GM18507 (cell line): Measurements from ENCODE around the gene RIN1.
"Not testable (repeated sequence)": the region's sequence is repeated elsewhere in the genome, so short reads cannot be mapped to it uniquely, and the experiment has no call there.

Experiments
- DNase-seq: peaks from one replicate; pipeline ENCODE4 v3.0.0; 2011; ENCODE audit warnings: low read depth; ENCODE audit not compliant: insufficient read length; ENCODE audit errors: extremely low spot score
- FAIRE-seq: peaks from 2 replicates; lab custom pipeline; 2011; peaks lifted over from hg19 to GRCh38; lab: Jason Lieb, UNC

RIN1 gene

DNA sequence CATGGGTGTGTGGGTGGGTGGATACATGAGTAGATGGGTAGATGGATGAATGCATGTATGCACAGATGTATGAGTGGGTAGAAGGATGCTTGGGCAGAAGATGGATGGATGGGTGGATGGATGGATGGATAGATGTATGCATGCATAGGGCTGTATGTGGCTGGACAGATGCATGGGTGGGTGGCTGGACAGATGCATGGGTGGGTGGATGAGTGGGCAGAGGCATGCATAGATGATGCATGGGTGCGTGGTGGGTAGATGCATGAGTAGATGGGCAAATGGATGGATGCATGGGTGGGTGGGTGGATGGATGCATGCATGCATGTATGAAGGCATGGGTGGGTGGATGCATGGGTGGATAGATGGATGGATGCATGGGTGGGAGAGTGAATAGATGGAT lies 12.6 kb downstream of the RIN1 start:
- FAIRE-seq (no peak), DNase-seq (no peak)

- DNase-seq (no peak), FAIRE-seq (no peak)
Observed at GRCh38 chr11:66322732-66323427, 13.4 kb downstream of the RIN1 start.

DNA sequence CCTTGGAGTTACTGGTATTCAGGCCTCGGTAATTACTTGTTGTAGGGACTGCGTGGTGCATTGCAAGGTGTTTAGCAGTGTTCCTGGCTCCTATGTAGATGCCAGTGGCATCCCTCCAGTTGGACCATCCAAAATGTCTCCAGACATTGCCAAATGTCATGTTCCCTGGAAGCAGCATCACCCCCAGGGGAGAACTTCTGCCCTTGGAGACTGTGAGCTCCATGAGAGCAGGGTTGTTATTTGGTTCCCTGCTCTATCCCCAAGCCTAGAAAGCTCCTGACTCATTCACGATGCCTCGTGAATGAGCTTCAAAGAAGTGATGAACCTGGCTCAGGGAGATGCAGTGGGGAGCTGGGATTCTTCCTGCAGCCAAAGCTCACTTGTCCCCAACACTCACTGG lies 14.6 kb downstream of the RIN1 start:
- DNase-seq: no peak
- no peak for FAIRE-seq

DNA sequence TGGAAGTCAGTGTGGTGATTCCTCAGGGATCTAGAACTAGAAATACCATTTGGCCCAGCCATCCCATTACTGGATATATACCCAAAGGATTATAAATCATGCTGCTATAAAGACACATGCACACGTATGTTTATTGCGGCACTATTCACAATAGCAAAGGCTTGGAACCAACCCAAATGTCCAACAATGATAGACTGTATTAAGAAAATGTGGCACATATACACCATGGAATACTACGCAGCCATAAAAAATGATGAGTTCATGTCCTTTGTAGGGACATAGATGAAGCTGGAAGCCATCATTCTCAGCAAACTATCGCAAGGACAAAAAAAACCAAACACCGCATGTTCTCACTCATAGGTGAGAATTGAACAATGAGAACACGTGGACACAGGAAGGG lies 15.5 kb downstream of the RIN1 start:
- DNase-seq, FAIRE-seq: not testable (repeated sequence)

- FAIRE-seq: not testable (repeated sequence)
Observed at GRCh38 chr11:66320289-66320688, 15.9 kb downstream of the RIN1 start.

DNA sequence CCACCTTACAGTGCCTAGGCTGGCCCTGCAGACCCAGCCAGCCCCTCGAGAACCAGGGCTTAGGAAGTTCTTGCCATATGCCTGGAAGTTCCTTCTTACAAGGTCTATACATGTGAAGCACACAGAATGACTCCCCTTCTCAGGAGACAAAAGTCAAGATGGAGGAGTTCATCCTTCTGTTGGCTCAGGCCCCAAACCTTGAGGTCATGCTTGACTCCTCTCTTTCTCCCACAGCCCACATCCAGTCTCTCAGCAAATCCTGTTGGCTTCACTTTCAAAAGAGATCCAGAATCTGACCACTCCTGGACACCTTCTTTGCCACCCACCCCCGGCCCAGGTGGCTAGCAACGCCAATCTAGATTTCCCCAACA lies 17.6 kb downstream of the RIN1 start:
- DNase-seq (no peak), FAIRE-seq (no peak)

More at GRCh38 chr11:66320289-66320688, 15.9 kb downstream of the RIN1 start:
- DNase-seq: not testable (repeated sequence)

- FAIRE-seq (no peak), DNase-seq (no peak)
Observed at GRCh38 chr11:66317723-66318599, 18.3 kb downstream of the RIN1 start.

DNA sequence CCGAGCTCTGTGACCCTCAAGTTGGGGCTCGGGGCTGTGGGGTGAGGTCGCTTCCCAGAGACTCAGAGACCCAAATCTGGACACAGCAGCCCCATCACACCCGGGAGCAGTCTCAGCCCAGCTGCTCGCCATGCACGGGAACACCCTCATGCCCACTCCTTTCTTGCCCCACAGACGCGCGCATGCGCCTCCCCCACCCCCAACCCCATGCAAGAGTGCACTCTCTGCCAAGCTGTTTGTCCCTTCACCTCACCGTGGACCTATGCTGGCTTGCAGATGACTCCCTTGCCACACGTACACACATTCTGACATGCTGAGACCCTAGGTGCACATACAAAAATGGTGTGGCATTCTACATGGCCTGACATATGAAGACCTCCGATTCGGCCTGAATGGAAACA lies 18.9 kb downstream of the RIN1 start:
- FAIRE-seq (no peak), DNase-seq (no peak)

DNA sequence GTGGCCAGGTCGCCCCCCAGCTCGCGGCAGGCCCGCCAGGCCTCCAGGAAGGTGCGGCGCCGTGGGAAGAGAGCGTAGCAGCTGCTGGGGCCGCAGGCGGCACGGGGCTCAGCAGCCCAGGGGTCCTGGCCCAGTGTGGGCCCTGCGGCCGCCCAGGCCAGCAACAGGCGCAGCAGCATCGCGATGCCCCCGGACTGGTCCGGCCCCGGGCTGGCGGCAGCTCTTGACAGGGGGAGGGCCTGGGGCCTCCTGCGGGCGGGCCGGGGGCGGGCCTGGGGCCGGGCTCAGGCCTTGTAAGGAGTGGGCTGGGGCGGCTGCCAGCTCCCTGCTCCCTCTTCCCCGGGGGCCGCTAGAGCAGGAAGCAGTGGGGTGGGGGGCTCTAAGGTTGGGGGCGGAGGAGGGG lies 19.4 kb downstream of the RIN1 start, which contains the start of gene CD248:
TSS of gene CD248 (minus strand) at position 196 of the 403 bp plus-strand sequence. CDS start at position 179, 17 bp downstream.
- FAIRE-seq: no peak

DNA sequence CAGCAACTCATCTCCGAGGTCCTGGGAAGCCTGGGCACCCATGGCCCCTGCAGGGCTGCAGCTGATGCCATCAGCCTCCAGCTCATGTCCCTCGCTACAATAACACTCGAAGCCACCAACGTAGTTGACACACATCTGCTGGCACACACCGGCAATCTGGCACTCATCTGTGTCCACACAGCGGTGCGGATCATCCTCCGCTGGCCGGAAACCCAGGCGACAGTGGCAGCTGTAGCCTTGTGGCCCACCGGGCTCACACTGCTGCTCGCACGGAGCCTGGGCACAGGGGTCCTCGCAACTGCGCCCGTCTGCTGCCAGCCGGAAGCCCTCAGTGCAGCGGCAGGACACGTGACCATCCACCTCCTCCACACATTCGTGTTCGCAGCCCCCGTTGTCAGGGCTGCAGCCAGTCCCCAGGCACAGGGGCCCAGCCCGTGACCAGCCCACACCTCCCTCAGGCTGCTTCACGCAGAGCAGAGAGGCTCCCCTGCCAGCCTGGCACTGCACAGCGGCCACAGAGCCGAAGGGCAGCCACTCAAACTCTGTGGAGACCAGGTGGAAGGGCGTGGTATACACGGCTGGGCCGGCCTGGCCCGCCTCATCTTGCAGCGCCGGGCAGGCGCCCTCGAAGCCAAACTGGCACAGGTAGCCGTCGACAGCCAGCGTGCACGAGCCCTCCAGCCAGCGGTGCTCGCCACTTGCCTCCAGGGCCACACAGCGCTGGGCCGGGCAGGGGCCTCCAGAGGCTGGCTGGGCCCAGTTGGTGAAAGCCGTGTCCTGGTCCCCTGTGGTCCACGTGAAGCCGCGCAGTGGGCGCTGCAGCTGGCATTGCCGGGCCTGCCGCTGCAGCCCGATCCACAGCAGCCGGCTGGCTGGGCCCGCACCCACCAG lies 20.1 kb downstream of the RIN1 start:
- DNase-seq: no peak
- FAIRE-seq: no peak

More for the DNA sequence above, 19.4 kb downstream of the RIN1 start, which contains the start of gene CD248:
- DNase-seq: no peak

DNA sequence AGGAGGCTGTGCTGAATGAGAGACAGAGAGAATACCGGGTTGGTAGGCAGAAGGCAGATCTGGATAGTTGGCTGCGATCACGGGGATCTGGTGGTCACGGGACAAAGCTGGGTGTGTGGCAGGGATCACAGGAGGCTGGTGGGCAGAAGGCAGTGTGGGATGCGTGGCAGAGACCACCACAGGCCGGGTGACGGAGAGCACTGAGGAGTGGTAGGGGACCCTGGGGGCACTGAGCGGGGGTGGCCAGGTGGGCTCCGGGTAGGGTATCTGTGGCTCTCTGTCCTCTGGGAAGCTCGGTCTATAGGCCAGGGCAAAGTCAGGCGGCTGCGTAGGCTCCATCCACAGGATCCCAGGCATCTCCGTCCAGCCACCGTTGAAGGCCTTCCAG lies 20.7 kb downstream of the RIN1 start:
- no peak for FAIRE-seq
- no peak for DNase-seq

GRCh38 chr11:66314561-66315497 lies 21.4 kb downstream of the RIN1 start:
- FAIRE-seq: no peak
- DNase-seq: no peak

DNA sequence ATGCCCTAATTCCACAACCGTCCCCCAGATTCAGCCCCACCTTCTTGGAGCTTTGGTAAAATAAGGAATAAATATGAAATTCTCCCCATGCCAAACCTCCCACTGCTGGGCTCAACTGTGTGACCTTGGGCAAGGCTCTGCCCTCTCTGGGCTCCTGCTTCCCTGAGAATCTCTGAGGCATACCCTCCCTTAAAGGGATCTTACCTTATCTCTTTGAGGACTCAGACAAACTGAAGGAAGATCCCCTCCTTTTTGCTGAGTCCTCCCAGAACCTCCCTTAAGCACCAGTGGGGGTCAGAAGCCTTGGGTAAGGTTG lies 22.1 kb downstream of the RIN1 start:
- no peak for FAIRE-seq
- DNase-seq: no peak

DNA sequence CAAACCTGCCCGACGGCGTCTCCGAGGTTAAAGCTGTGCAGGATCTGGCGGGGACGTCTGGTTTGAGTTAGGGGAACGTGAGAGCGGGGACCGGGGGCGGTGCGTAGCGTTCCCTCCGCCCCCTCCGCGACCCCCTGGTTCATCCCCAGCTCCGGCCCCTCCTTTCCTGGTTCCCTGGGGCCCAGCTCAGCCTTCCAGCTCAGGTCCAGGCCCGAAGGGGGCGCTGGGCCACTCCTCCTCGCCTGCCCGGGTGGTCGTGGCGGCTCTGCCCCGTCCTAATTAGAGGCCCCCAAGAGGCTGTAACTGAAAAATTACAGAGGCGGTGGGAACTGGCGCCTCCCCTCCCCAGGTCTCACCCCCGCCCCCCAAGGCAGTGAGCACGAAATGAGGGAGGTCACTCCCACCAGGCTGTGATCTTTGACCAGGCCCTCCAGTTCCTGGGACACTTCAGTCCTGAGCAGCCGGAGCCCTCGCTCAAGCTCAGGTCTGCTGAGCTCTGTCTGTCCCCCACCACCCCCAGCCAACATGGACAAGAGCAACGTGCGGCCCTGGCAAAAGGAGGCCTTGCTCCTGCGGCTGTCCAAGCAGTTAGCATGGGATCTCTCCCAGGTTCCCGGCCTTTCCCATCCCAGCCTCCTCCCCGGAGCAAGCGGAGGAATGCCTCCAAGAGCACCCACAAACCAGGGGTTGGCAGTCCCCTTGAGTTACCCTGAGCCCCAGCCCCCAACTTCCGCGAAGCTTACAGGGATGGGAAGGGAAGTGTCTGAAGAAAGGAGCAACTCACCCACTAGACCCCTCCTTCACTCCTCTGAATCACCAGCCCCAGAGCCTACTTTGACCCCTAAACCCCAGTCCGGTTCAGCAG lies 22.7 kb downstream of the RIN1 start:
- no peak for DNase-seq
- no peak for FAIRE-seq

DNA sequence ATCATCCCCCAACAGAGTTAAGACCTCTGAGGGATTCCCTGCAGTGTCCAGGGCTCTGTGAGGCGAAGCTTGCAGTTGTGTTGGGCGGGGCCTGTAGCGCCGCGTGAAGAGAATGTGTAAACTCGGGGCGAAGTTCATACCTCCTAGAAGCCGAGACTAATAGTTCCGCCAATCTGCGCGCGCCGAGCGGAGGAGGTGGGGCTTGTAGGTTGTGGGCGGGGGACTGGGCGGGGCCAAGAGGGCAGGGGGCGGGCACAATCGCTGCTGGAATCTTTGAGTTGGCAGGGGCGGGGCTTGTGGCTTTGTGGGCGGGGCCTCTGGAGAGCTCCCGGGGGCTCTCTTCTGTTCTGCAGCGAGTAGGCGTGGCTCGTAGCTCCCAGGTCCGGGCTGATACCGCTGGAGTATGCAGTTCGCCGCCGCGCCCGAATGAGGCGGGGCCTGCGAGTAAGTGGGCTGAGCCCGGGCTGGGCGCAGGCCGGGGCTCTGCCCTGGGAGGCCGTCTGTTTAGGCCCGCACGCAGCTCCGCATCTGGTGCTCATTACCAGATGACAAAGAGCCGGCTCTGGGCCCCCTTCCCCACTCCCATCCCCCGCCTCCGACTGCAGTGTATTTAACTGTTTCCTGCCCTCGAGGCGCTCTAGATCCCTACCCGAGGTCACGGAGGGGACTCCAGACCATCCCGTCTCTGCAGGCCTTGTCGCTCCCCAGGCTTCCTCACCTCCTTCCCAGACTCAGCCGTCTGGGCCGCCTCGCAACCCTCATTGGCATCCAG lies 23.5 kb downstream of the RIN1 start:
- FAIRE-seq (no peak), DNase-seq (peak; percentile 92)

- DNase-seq (peak; percentile 85), FAIRE-seq (peak; percentile 97)
Observed at GRCh38 chr11:66311965-66312548, 24.2 kb downstream of the RIN1 start.

DNA sequence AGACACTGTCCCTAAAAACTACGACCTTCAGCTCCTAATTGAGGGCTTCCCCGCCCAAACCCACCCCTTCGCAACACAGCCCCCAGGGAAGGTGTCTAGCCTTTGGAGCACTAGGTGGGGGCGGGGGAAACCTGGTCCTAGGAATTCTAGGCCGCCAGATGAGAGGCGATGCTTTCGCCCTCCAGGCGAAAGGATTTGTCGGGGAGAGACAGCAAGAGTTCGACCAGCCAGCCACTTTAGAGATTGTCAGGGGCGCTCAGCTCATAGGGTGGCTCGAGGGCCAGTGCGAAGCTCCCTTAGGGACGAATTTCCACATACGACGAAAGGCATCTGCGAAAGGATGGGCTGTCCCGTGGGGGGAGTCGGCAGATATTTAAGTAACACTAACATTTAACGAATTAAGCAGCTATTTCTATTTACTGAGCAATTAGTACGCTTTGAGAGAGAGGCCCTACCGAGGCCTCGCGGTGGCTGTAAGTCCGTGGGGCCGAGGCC lies 24.7 kb downstream of the RIN1 start:
- no peak for FAIRE-seq

More for the DNA sequence above, 24.7 kb downstream of the RIN1 start:
- no peak for DNase-seq
